SK-N-SH treated with all-trans-retinoic acid at 6 μM for 48 hours (cell line): ENCODE results near the gene LRRC23.
"Not testable (repeated sequence)": the region's sequence is repeated elsewhere in the genome, so short reads cannot be mapped to it uniquely, and the experiment has no call there.

Experiments used
- ESRRG ChIP-seq: fragments of 250-450 bp; sonication (Bioruptor Pico); IDR thresholded peaks from 2 replicates; pipeline ENCODE4 v1.6.1; 2021; ENCODE audit warnings: mild to moderate bottlenecking
- OSR1 ChIP-seq: fragments of 250-450 bp; sonication (Bioruptor Pico); IDR thresholded peaks from 2 replicates; pipeline ENCODE4 v1.8.0; 2022; ENCODE audit warnings: moderate library complexity, mild to moderate bottlenecking, inconsistent platforms
- TOX ChIP-seq: fragments of 250-450 bp; sonication (Bioruptor Pico); IDR thresholded peaks from 2 replicates; pipeline ENCODE4 v1.8.0; 2021; ENCODE audit warnings: mild to moderate bottlenecking, moderate library complexity, borderline replicate concordance
- ZC3H10 ChIP-seq: fragments of 250-450 bp; sonication (Bioruptor Pico); IDR thresholded peaks from 2 replicates; pipeline ENCODE4 v1.5.1; 2021; ENCODE audit warnings: mild to moderate bottlenecking, moderate library complexity

DNA sequence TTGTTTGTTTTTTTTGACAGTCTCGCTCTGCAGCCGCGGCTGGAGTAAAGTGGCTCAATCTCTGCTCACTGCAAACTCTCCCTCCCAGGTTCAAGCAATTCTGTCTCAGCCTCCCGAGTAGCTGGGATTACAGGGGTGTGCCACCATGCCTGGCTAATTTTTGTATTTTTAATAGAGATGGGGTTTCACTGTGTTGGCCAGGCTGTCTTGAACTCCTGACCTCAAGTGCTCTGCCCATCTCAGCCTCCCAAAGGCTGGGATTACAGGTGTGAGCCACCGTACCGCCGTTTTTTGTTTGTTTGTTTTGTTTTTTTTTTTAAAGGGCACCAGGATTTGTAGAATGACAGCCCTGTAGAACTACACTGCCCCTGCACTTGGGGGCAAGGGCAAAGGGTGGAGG, 15.8 kb upstream of the LRRC23 start:
- not testable (repeated sequence) for TF ChIP-seq ZC3H10, TOX, OSR1, ESRRG (CRISPR knock-in tag)
